ENCODE measurements around the gene HOXD3. TPM values are rescaled to one million over a fixed set of nuclear protein-coding genes. Genes with fewer than 3 reads are reported as not detected.
A peak's percentile ranks its signal among the peaks of the same experiment; 100 is the strongest.

HOXD3 gene
- polyA plus RNA-seq, 1 donor (not counting 4 experiments of a cell fraction or from before 2014, with no cell fraction given): not detected

- Histone ChIP-seq H3K27ac (ENCODE audit: control insufficient read depth, insufficient read depth, low read length) (no peak overlapping the region), H3K79me2 (ENCODE audit: control insufficient read depth, insufficient read depth, low read length) (no peaks in the 10 kb centered on the region), H2AFZ (ENCODE audit: control insufficient read depth, low read length) (no peak overlapping the region), H3K9ac (ENCODE audit: control insufficient read depth, extremely low read depth, insufficient read depth, low read length) (no peak overlapping the region), H3K27me3 (ENCODE audit: control insufficient read depth, extremely low read depth, insufficient read depth, low read length) (peaks cover 60% of the 10 kb centered on the region), H3K36me3 (ENCODE audit: control insufficient read depth in 2 of 2, extremely low read depth in 1 of 2, insufficient read depth in 2 of 2, low read length in 2 of 2) (no peaks in the 10 kb centered on the region), H3K4me1 (ENCODE audit: control insufficient read depth, extremely low read depth, insufficient read depth, low read length) (peaks cover 6% of the 10 kb centered on the region), H4K20me1 (ENCODE audit: control insufficient read depth, extremely low read depth, insufficient read depth, low read length) (no peaks in the 10 kb centered on the region), H3K4me2 (ENCODE audit: control insufficient read depth, extremely low read depth, insufficient read depth, low read depth, low read length) (no peak overlapping the region), H3K9me3 (ENCODE audit: control insufficient read depth, low read depth, low read length) (no peaks in the 10 kb centered on the region), H3K4me3 (ENCODE audit: control insufficient read depth in 2 of 3, extremely low read depth in 1 of 3, insufficient read depth in 2 of 3, low read depth in 1 of 3, low read length in 3 of 3) (no peak overlapping the region), H3K9me1 (ENCODE audit: control insufficient read depth, extremely low read depth, insufficient read depth, low read length) (no peaks in the 10 kb centered on the region)
- TF ChIP-seq, protein P1, sequence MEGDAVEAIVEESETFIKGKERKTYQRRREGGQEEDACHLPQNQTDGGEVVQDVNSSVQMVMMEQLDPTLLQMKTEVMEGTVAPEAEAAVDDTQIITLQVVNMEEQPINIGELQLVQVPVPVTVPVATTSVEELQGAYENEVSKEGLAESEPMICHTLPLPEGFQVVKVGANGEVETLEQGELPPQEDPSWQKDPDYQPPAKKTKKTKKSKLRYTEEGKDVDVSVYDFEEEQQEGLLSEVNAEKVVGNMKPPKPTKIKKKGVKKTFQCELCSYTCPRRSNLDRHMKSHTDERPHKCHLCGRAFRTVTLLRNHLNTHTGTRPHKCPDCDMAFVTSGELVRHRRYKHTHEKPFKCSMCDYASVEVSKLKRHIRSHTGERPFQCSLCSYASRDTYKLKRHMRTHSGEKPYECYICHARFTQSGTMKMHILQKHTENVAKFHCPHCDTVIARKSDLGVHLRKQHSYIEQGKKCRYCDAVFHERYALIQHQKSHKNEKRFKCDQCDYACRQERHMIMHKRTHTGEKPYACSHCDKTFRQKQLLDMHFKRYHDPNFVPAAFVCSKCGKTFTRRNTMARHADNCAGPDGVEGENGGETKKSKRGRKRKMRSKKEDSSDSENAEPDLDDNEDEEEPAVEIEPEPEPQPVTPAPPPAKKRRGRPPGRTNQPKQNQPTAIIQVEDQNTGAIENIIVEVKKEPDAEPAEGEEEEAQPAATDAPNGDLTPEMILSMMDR (optimal IDR thresholded peaks at IDR 0.05 in 1 of 3, IDR thresholded peaks at IDR 0.05 in 1 of 3, conservative IDR thresholded peaks at IDR 0.05 in 1 of 3; ENCODE audit: extremely low read depth in 1 of 3, insufficient read depth in 2 of 3, low read length in 3 of 3): no peak
- peak; percentile 83 for TF ChIP-seq EZH2 (IDR thresholded peaks at IDR 0.05; ENCODE audit: low read length)
- dilution Hi-C loops (cut with MboI; ENCODE audit: extremely low pct_ligation_motif_present, low sequenced_read_pairs): no loop called here
- FAIRE-seq (no peak), DNase-seq (ENCODE audit: low read depth, low spot score) (no peak)
Observed at GRCh38 chr2:176189681-176190641, 32.9 kb downstream of the HOXD3 start.

DNA sequence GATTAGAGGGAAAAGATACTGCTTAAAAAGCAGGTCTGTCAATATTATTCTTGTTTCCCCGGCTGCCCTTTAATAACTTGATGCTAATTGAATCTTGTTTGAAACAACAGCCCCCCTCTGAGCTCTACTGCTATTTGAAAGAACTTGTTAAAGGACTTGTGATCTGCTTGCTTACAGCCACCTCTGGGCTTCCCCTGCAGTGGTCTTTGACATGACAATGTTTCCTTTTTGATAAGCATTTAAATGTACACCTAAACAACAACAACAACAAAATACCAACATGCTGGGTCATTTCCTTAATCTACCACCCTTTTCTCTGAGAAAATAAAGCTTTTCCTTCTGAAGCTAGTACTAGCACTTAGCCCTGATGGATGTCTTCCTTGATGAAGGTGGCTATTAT, 35.2 kb downstream of the HOXD3 start:
- no peaks in the 10 kb centered on the region for H3K79me2 ChIP-seq (ENCODE audit: control insufficient read depth, insufficient read depth, low read length)
- no peak overlapping the region for H3K27ac ChIP-seq (ENCODE audit: control insufficient read depth, insufficient read depth, low read length)
- no peaks in the 10 kb centered on the region for H4K20me1 ChIP-seq (ENCODE audit: control insufficient read depth, extremely low read depth, insufficient read depth, low read length)
- H3K4me3 ChIP-seq (ENCODE audit: control insufficient read depth in 2 of 3, extremely low read depth in 1 of 3, insufficient read depth in 2 of 3, low read depth in 1 of 3, low read length in 3 of 3): no peak overlapping the region
- no peak for TF ChIP-seq EZH2 (IDR thresholded peaks at IDR 0.05; ENCODE audit: low read length)
- TF ChIP-seq, protein P1 (optimal IDR thresholded peaks at IDR 0.05 in 1 of 3, IDR thresholded peaks at IDR 0.05 in 1 of 3, conservative IDR thresholded peaks at IDR 0.05 in 1 of 3; ENCODE audit: extremely low read depth in 1 of 3, insufficient read depth in 2 of 3, low read length in 3 of 3): no peak
- no peak for FAIRE-seq
- no peak overlapping the region for H2AFZ ChIP-seq (ENCODE audit: control insufficient read depth, low read length)
- H3K9me3 ChIP-seq (ENCODE audit: control insufficient read depth, low read depth, low read length): no peaks in the 10 kb centered on the region
- no peaks in the 10 kb centered on the region for H3K9me1 ChIP-seq (ENCODE audit: control insufficient read depth, extremely low read depth, insufficient read depth, low read length)
- peaks cover 46% of the 10 kb centered on the region for H3K27me3 ChIP-seq (ENCODE audit: control insufficient read depth, extremely low read depth, insufficient read depth, low read length)
- H3K9ac ChIP-seq (ENCODE audit: control insufficient read depth, extremely low read depth, insufficient read depth, low read length): no peak overlapping the region
- H3K4me2 ChIP-seq (ENCODE audit: control insufficient read depth, extremely low read depth, insufficient read depth, low read depth, low read length): no peak overlapping the region
- H3K4me1 ChIP-seq (ENCODE audit: control insufficient read depth, extremely low read depth, insufficient read depth, low read length): peaks cover 6% of the 10 kb centered on the region
- dilution Hi-C loops (cut with MboI; ENCODE audit: extremely low pct_ligation_motif_present, low sequenced_read_pairs): no loop called here
- DNase-seq (ENCODE audit: low read depth, low spot score): no peak
- no peaks in the 10 kb centered on the region for H3K36me3 ChIP-seq (ENCODE audit: control insufficient read depth in 2 of 2, extremely low read depth in 1 of 2, insufficient read depth in 2 of 2, low read length in 2 of 2)

Data from keratinocyte (primary cell).